Tongue (tissue), 2 donors: ENCODE measurements around the gene SLC2A5. TPM values are rescaled to one million over a fixed set of nuclear protein-coding genes. Genes with fewer than 3 reads are reported as not detected.
"Not testable (repeated sequence)": the region's sequence is repeated elsewhere in the genome, so short reads cannot be mapped to it uniquely, and the experiment has no call there.

Source experiments
- DNase-seq: peaks from one replicate; pipeline ENCODE4 v3.0.0-alpha.2; 2015
- total RNA-seq: library from RNA; depleted of rRNA; stranded (reverse); fragments of >200 nt; gene quantifications from one replicate; pipeline ENCODE4 v1.2.3, GENCODE V29; 2014

SLC2A5 gene
- total RNA-seq, 1 donor from 2014 or later = 15.9 TPM

DNA sequence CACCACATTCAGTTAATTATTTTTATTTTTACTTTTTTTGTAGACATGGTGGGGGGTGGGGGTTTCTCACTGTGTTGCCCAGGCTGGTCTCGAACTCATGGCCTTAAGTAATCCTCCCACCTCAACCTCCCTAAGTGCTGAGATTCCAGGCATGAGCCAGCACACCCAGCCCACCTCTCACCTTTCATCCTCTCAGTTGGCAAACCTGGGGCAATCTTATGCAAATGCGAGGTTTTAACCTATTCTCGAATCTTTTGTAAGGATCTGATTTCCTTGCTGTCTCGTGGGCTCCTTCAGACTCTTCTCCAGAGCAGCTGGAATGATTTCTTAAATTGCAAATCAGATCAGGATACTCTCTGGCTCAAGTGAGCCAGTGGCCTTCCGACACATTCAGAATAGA, 36.1 kb downstream of the SLC2A5 start:
- DNase-seq = no peak

DNA sequence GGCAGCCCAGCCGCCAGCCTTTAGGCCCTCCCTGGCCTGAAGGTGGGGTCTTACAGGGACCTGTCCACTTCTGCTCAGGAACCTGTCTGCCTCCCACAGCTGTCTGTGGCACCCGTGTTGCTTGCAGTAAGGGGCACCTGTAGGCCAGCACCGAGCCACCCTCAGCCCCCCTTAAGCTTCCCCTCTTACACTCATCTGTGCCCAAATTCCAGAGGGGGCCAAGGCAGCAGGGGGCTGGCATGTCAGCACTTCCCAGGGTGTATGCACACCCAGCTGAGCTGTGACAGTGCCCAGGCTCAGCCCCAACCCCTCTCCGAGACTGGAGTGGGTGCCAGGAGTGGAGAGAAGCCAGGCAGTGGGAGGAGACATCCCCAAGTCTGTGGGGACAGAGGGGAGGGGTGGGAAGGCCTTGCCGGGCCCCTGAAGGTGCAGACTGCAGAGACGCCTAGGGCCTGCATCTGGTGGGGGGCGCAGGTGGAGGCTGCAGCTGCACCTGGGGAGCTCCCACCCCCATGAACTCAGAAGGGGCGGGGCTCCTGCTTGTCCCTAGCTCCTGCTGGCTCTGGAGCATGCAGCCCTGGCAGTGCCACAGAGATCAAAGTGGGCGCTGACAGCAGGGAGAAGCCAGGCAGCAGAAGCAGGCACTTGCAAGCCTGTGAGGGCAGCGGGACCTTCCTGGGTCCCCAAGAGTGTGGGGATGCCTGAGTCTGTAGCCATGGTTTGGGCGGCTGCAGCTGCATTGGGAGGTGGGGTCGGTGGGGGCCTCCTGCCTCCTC, 37.8 kb downstream of the SLC2A5 start:
- DNase-seq = no peak

DNA sequence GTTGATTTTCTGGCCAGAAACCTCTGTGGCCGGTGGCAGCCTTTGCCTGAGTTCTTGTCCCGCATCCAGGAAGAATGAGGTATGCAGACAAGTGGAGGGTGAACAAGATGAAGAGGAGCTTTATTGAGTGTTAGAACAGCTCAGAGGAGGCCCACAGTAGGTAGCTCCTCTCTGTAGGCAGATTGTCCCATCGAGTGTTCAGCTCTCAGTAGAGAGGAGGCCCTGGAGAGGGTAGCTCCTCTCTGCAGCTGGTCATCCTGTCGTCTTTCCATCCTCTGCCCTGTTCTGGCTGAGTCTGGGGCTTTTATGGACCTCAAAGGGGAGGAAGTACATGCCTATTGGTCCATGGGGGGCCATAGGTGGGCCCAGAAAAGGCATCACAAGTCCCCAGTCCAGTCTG, 38.4 kb downstream of the SLC2A5 start:
- DNase-seq = not testable (repeated sequence)

DNA sequence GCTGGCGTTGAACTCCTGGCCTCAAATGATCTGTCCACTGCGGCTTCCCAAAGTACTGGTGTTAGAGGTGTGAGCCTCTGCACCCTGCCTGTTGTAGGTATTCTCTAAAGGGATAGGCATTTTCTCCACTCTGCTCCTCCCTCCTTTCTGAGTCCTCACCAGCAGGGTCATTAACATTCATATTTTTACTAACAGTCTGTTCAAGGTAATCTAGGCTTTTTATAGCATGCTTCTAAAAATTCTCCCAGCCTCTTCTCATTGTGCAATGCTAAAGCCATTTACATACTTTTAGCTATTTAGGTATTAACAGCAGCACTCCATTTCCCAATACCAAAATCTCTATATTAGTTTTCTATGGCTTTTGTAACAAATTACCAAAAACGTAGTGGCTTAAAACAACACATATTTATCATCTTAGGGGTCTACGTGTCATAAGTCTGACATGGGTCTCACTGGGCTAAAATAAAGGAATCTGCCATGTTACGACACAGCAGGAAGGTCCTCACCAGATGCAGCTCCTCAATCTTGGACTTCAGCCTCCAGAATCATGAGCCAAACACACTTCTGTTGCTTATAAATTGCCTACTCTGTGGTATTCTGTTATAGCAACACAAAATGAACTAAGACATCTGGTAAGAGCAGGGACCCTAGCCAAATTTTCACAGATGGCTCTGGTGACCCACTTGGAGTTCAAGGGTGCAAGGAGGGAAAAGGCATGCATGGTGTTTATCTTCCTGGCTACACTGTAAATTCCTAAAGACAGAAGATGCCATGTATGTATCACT, 40.3 kb downstream of the SLC2A5 start:
- DNase-seq = peak; percentile 26

DNA sequence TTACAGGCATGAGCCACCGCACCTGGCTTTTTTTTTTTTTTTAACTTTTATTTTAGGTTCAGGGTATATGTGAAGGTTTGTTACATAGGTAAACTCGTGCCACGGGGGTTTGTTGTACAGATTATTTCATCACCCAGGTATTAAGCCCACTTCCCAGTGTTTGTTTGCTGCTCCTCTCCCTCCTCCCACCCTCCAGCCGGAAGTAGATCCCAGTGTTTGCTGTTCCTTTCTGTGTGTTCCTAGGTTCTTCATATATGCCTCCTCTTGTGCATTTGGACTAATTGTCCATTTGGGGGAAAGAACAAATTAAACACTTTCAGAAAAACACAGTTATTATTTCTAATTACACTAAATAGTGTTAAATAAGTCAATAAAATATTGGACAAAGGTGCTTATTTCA, 42.1 kb downstream of the SLC2A5 start:
- no peak for DNase-seq

DNA sequence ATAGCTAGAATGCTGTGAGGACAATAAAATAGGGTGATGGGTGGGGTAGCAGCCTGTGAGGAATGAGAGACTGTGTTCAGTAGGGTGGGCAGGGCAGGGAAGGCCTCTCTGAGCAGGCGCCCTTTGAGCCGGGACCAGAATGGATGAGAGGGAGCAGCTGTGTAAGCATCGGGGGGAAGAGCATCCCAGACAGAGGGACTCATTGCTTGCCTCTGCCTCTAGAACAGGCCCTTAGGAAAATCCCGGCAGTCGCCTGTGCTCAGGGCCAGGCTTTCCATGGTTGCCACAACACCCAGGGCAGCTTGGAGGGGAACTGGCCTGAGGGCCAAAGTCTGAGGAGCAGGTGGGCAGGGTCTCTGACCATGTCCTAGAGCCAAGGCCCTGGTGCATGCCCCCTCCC, 44.0 kb downstream of the SLC2A5 start:
- DNase-seq = peak; percentile 12

DNA sequence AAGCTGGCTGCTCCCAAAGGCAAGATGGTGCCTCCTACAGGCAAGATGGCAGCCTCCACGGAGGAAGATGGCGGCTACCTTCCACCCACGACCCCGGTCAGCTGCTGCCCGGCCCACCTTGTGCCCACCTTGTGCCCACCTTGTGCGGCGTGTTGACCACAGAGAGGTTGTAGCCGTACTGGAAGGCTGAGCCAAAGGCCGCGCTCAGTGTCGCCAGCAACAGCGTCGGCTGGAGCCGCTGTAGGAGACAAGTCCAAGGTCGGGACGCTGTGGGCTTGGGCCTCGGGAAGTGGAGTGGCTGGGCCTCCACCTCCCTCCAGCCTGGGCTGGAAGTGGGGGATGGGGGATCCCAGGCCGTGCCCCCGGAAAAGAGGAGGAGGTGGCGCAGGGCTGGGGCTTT, 44.6 kb downstream of the SLC2A5 start:
- no peak for DNase-seq

DNA sequence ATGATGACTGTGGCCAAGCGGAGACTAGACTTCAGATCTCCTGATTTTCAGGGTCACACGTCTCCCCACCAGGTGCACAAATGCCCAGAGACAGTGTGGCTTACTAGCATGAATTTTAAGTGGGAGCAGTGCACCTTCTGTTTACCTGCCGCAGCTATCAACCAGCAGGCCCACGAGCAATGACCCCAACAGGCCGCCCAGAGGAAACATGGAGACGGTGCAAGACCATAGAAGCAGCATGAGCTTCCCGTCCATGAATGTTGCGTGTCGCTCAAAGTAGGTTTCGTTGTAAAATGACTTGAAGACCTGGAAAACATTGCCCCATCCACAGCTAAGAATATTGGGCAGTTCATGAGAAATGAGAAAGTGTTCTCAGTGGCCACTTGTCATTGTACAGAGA, 46.7 kb downstream of the SLC2A5 start:
- no peak for DNase-seq

DNA sequence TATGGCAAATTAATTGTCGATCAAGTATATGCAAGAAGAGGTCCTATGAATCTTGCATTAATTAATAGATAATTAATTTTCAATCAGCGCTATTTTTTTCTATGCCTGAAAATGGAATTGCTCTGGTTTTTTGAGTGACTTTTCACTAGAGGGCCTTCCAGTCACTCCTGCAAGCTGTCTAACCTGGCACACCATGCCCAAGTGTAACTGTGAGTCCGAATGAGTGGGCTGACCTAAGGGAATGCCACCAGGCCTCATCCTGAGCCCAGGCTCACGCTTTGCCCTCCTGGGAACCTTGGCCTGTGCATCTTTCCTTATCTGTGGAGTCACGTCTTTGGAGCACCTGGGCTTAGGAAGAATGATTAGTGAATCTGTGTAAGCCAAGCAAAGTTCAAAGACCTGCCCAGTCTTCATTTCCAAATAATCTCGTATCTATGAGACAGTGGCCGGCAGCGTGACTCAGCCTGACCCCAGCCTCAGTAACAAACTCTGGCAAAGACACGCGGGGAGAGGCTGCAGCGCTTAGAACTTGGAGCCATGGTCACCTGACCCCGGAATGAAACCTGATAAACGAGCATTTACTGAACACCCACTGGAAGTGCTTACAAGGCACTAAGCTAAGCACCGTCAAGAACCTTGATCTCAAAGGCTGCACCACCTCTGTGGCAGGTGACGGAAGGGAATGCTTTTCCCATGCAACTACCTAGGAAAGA, 47.3 kb downstream of the SLC2A5 start:
- not testable (repeated sequence) for DNase-seq

DNA sequence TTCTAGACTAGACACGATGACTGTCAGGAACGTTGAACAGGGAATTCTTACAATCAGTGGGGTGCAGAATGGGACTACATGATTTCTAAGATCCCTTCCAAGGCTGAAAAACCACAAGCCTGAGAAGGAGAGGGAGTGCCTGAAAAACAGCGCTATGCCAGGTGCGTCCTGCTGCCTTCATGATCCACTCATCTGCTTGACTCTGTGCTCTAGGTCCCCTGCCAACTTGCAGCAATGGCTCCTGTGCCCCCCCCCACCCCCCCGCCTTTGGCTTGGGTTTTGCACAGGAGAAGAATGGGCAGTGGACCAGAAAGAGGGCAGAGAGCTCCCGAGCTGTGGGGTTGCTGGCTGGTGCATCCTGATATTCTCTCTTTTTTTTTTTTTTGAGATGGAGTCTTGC, 49.1 kb downstream of the SLC2A5 start:
- no peak for DNase-seq

DNA sequence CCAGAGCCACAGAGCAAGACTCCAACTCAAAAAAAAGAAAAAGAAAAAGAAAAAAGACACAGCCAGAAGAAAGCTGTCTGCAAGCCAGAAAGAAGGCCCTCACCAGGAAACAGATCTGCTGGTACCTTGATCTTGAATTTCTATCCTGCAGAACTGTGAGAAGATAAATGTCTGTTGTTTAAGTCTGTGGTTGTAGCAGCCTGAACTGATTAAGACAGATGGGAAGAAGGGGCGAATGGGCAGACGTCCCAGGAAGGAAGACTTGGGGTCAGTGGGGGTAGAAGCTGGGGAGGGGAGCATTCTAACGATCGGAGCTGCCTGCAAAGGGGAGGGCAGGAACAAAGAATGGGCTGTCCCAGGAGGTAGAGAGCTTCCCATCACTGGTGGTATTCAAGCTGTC, 49.5 kb downstream of the SLC2A5 start:
- no peak for DNase-seq

DNA sequence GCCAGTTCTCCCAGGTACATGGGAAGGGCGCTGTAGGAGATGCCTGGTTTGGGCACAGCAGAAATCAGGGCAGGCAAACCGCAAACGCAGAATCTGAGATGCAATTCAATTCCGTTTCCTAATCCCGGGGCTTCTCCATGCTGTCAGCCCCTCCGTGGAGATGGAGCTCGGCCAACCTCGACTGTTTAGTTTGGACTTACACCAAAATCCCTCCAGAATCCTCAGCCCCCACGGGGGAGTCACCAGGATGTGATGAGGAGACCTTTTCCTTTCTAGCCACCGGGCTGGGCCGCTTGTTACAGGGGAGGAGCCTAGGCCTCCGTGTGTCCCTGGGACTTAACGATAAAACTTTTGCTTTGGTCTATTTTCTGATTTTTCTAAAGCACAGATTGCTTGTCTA, 51.1 kb downstream of the SLC2A5 start:
- DNase-seq = peak; percentile 66

DNA sequence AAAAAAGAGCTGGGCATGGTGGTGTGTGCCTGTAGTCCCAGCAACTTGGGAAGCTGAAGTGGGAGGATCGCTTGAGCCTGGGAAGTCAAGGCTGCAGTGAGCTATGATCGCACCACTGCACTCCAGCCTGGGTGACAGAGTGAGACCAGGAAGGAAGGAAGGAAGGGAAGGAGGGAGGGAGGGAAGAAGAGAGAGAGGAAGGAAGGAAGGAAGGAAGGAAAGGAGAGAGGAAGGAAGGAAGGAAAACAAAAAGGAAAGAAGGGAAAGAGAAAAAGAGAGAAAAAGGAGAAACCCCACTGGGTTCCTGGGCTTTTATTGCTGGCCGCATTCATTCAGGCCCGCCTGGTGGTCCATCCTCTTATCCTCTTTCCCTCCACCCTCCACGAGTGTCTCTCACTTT, 53.0 kb downstream of the SLC2A5 start:
- DNase-seq = no peak

DNA sequence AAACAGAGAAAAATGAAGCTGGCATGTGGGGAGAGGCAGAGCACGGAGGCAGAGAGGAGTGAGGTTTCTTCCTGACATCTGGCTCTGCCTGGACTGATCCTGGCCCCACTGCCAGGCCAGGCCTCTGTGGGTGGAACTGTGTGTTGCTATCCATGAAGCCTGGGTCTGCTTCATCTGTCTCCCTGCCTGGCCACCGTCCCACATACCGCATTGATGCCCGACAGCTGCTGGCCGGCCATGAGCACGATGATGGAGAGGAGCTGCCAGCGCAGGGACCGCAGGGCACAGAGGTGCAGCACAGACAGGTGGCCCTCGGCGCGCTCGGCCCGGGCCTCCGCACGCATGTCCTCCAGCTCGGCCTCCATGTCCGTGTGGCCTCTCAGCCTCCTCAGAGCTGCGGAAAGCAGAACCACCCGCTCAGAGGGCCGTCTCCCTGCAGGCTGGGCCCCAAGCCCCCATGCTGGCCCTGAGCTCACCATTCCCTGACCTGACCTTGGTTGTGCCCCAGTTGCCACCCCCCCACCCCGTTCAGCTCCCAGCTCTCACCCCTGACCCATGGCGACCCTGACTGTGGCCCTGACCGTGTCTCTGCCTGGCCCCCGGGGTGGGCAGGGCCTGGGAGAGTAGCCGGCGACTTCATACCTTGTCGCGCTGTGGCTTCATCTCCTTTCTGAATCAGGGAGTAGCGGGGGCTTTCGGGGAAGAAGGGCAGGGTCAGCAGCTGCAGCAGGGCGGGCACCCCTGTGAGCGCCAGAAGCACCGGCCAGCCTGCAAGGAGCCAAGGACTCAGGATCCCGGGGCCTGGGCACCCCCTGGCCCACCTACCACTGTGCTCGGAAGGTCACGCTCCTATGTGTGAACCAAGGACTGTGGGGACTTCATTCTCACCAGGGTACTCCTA, 54.7 kb downstream of the SLC2A5 start:
- DNase-seq = peak; percentile 91

DNA sequence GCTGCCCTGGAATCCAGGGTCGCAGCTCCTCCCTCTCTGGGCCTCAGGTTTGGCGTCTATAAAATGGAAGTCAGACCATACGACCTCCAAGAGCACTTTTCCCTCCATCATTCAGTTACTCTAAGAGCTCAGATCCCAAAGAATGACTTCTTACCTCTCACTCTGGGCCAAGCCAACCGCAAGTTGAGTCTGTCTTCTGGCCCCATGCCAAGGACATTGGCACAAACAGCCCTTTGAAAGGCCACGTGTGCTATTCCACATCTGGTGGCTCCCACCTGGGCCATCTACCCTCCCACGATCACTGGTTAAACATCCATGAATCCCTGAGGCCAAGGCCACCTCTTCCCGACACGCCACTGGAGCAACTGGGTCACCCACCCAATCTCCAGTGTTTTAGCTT, 55.6 kb downstream of the SLC2A5 start:
- DNase-seq = peak; percentile 20

DNA sequence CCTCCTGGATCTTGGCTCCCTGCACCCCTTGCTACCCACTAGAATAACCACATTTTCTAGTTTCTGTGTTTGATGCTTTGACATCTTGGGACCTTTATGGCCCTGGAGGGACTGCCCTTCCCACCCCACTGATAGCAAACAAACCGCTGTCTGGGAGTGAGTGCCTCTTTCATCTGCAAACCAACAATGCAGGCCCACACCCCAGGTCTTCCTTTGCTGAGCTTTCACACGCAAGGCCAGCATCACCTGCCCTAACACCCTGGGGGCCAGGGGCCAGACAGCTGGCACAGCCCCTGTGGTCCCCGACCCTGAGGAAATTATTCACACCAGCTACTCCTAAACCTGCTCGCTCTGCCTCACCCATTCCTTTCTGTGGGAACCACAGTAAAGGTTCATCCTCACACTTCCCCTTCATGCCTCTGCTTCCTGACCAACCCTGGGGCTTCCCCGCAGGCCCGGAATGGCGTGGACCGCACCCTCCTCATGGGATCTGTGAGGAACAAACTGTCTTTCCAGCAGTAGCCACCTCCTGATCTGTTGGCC, 58.6 kb downstream of the SLC2A5 start:
- DNase-seq = no peak

DNA sequence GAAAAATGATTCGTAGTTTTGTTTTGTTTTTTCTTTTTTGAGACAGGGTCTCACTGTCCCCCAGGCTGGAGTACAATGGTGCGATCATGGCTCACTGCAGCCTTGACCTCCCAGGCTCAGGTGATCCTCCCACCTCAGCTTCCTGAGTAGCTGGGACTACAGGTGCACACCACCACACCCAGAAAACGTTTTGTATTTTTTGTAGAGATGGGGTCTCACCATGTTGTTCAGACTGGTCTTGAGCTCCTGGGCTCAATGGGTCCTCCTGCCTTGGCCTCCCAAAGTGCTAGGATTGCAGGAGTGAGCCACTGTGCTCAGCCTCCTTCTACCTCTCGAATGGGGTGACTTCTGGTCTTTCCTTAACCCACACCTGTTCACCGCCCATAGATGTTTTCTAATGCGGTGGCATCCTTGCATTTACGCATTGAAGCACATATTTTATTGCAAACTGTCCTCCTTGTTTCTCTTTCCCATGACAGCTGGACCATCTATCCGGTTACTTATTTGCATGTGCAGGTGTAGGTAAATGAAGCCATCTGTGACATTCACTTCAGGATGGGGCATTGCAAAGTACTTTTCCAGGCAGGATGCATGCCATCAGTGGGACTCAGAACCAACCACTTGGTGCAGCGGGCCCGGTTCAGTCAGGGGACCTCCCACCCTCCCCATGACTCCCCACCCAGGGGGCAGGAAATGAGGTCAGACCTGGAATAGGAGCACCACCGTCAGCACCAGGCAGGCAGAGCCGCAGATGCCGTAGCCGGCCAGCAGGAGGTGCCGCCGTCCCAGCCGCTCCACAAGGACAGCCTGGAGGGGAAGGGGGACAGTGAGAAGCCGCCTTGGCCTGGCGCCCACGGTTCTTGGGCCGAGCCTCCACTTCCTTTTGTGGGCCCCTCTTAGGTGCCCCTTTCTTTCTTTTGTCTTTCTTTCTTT, 59.7 kb downstream of the SLC2A5 start:
- DNase-seq = peak; percentile 18

DNA sequence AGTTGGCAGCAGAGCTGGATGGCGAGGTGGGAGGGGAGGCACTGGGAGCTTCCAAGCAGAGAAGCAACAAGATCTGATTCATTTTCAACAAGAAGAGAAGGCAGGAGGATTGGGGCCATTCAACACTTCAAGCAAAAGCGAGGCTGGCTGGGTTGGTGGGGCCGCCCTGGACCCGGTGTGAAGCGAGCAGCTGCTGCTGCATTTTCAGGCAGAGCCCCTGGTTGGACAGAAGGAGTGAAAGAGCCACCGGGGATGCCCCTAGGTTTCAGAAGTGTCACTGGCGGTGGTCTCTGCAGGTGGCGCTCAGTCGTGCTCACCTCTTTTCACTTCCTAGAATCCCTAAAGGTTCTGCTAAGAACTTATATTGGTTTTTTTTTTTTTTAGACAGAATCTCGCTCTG, 61.2 kb downstream of the SLC2A5 start:
- no peak for DNase-seq

DNA sequence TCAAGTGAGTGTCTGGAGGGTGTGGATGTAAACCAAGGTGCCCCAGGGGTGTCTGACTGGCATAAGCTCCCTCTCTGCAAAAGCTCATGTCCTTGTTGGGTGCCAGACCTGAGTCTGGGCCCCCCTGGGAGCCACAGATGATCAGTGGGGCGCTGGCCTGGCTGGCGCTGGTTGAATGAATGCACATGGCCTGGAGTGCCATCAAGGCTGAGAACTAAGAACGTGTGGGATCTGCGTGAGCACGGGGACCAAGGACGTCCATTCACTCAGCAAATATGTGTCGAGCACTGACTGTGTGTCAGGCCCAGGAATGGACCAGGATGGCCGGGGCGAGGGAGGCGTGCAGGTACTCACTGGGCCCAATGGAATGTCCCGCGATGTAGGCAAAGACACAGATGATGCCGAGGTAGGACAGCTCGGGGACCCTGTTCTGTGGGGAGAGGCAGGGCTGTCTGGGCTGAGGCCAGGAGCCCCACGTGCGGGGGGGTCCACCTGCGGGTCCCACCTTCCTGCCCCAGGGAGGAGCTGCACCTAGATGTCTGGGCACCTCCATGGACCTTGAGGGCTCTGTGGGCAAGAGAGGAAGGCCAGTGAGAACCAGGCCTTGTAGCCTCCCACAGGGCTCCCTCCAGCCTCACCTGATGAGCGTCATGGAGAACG, 62.3 kb downstream of the SLC2A5 start:
- DNase-seq = no peak

DNA sequence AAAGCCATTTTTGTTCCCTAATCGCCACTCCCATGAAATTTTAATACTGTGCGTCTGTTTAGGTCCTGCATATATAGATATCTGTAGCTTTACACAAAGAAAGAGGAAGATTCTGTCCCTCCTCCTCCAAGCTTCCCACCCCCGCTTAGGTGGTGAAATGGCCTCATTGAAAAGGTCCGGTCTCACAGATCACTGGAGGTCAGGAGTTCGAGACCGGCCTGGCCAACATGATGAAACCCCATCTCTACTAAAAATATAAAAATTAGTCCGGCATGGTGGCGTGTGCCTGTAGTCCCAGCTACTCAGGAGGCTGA, 64.1 kb downstream of the SLC2A5 start:
- no peak for DNase-seq
